Sigmoid colon (tissue), 7 donors: Measurements from ENCODE around the gene IGF2BP2. TPM values are rescaled to one million over a fixed set of nuclear protein-coding genes. Genes with fewer than 3 reads are reported as not detected.

Experiments used
- DNase-seq: peaks from one replicate; pipeline ENCODE4 v3.0.0-alpha.2; 2019
- H3K27ac ChIP-seq, 4 donors: fragments of 200-600 bp; sonication (generic); one replicate each; pipeline ENCODE4 v1.5.1; 2016 to 2019; ENCODE audit warnings: mild to moderate bottlenecking in 1 of 4
- H3K27me3 ChIP-seq, 3 donors: fragments of 200-600 bp; sonication (generic); one replicate each; pipeline ENCODE4 v1.5.1; 2019; ENCODE audit warnings: mild to moderate bottlenecking in 1 of 3
- H3K36me3 ChIP-seq, 4 donors: fragments of 200-600 bp; sonication (generic); one replicate each; pipeline ENCODE4 v1.5.1; 2016 to 2019
- H3K4me1 ChIP-seq, 4 donors: fragments of 200-600 bp; sonication (generic); one replicate each; pipeline ENCODE4 v1.5.1; 2017 to 2019
- H3K4me3 ChIP-seq, 4 donors: fragments of 200-600 bp; sonication (generic); one replicate each; pipeline ENCODE4 v1.5.1; 2017 to 2019; ENCODE audit warnings: mild to moderate bottlenecking in 2 of 4, moderate library complexity in 1 of 4
- H3K9me3 ChIP-seq, 4 donors: fragments of 200-600 bp in 3 of 4; sonication (generic) in 3 of 4; one replicate each; pipeline versions ENCODE4 v1.5.1 to v1.6.1; 2013 to 2019
- EP300 ChIP-seq, 4 donors: sonication (generic); formaldehyde crosslinking; IDR thresholded peaks; one replicate each; pipeline ENCODE4 v1.6.1; 2017; ENCODE audit warnings: antibody characterized with exemption in 4 of 4
- POLR2A ChIP-seq, 2 donors: fragments of 450-650 bp; IDR thresholded peaks; one replicate each; pipeline ENCODE4 v1.6.1; 2016; ENCODE audit warnings: antibody characterized with exemption in 2 of 2, mild to moderate bottlenecking in 2 of 2, moderate library complexity in 2 of 2
- POLR2AphosphoS5 ChIP-seq, 4 donors: sonication (generic); formaldehyde crosslinking; IDR thresholded peaks; one replicate each; pipeline ENCODE4 v1.6.1; 2017; ENCODE audit warnings: antibody characterized with exemption in 4 of 4
- WGBS, 2 donors: extraction: QIAGEN DNeasy Blood & Tissue Kit; methylation state at CpG; one replicate each; pipeline ENCODE4 v1.1.7; 2013; 5-methylcytosine and 5-hydroxymethylcytosine counted together
- intact Hi-C: fragments of 100-400 bp; cut with DNase I; formaldehyde crosslinking; loops from one replicate; pipeline ENCODE4 v1.15.1; 2023
- polyA plus RNA-seq, 3 donors: library from polyadenylated mRNA; stranded (reverse); fragments of 200-250 nt; gene quantifications; one replicate each; pipeline ENCODE4 v1.2.3, GENCODE V29; 2013
- total RNA-seq, 4 donors: library from RNA; depleted of rRNA; stranded (reverse); fragments of >200 nt; gene quantifications; one replicate each; pipeline ENCODE4 v1.1.0, GENCODE V29; 2016
- TF ChIP-seq, protein P1 (sequence below), 4 experiments: fragments of 450-650 bp in 3 of 4; fragments of 200-600 bp in 1 of 4; IDR thresholded peaks; one replicate each; pipeline ENCODE4 v1.5.1; 2016 to 2019; ENCODE audit warnings: antibody characterized with exemption in 4 of 4, mild to moderate bottlenecking in 3 of 4, moderate library complexity in 2 of 4
- donor health status: healthy with polysubstance abuse.
- donor health status: Bipolar disorder and iron deficiency.
- donor health status: healthy.

IGF2BP2 gene
- total and polyA plus RNA-seq, 7 donors, result 6.3 to 20.7 (median 14.7) TPM

DNA sequence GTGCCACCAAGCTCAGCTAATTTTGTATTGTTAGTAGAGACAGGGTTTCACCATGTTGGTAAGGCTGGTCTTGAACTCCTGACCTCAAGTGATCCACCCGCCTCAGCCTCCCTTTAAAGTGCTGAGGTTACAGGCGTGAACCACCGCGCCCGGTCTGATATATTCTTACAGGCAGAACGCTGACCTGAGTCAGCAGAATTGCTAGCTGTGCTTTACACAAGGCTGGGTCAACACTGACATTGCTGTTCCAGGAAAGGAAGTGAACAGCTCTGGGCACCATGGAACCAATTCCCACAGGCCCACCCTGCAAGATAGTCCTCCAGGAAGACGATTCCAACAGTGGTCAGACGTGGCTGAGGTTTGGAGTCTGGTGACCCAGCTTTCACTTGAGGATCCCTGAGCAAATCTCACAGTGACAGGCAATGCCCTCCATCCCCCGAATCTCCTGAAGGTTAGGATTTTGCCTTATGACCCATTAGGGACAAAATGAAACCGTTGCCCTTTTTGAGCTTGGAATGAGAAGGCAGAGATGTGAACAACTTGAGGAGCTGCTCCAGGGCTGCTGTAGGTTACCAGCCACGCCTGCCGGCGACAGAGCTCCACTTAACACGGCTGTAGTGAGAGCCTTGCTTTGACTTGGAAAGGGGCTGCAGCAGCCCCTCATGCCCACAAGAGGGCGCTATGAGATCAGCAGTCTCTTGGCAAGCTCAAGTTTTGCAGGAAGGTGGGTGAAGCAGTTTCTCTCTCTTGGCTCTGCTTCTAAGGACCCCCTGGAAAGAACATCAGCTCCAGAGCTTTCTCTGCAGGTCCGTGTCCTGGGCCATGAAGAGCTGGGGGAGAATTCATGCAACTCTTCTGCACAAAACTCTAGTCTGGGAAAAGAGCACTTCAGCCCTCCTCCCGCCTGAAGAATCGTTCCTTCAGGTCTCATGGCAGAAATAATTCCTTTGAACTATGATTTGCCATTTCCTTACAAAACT lies 164.6 kb downstream of the IGF2BP2 start:
- Histone ChIP-seq H3K27me3 (no peaks in the 10 kb centered on the region), H3K4me1 (peaks cover 0 to 56% (median 44%) of the 10 kb centered on the region in 4 donors), H3K9me3 (no peaks in the 10 kb centered on the region), H3K4me3 (no peak overlapping the region), H3K36me3 (no peaks in the 10 kb centered on the region), H3K27ac (peak overlapping the region; percentile 29 to 86 (median 52))
- WGBS, 2 donors, result 25 to 48% methylated on average over 18 of the region's 18 CpGs
- DNase-seq, result peak; percentile 82
- no peak for TF ChIP-seq POLR2AphosphoS5 (IDR thresholded peaks at IDR 0.05)
- no peak for TF ChIP-seq EP300 (IDR thresholded peaks at IDR 0.05)
- no peak for TF ChIP-seq POLR2A (IDR thresholded peaks at IDR 0.05)
- TF ChIP-seq, protein P1, sequence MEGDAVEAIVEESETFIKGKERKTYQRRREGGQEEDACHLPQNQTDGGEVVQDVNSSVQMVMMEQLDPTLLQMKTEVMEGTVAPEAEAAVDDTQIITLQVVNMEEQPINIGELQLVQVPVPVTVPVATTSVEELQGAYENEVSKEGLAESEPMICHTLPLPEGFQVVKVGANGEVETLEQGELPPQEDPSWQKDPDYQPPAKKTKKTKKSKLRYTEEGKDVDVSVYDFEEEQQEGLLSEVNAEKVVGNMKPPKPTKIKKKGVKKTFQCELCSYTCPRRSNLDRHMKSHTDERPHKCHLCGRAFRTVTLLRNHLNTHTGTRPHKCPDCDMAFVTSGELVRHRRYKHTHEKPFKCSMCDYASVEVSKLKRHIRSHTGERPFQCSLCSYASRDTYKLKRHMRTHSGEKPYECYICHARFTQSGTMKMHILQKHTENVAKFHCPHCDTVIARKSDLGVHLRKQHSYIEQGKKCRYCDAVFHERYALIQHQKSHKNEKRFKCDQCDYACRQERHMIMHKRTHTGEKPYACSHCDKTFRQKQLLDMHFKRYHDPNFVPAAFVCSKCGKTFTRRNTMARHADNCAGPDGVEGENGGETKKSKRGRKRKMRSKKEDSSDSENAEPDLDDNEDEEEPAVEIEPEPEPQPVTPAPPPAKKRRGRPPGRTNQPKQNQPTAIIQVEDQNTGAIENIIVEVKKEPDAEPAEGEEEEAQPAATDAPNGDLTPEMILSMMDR (IDR thresholded peaks at IDR 0.05), result peak; percentile 43 to 97 (median 86)
- intact Hi-C loops, result loop anchor here (5.0 kb wide), 1 partner anchor 107 kb away; no protein-coding TSS in a partner anchor

DNA sequence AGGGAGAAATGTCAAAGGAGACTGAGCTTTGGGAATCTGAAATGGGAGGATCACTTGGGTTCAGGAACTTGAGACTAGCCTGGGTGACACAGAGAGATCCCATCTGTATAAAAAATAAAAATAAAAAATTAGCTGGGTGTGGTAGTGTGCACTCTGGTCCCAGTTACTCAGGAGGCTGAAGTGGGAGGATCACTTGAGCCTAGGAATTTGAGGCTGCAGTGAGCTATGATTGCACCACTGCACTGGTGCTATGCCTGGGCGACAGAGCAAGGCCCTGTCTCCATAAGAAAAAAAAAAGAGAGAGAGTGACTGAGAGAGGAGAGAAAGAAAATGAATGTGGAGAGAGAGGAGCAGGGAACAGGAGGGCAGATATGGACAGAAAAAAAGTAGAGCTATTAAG lies 165.9 kb downstream of the IGF2BP2 start:
- Histone ChIP-seq H3K27me3 (no peaks in the 10 kb centered on the region), H3K36me3 (no peaks in the 10 kb centered on the region), H3K4me1 (peaks cover 0 to 56% (median 44%) of the 10 kb centered on the region in 4 donors), H3K4me3 (no peak overlapping the region), H3K27ac (peak overlapping the region; percentile 29 to 86 (median 52)), H3K9me3 (no peaks in the 10 kb centered on the region)
- peak; percentile 52 for DNase-seq
- intact Hi-C loops, result no loop called here
- no peak for TF ChIP-seq POLR2A (IDR thresholded peaks at IDR 0.05)
- TF ChIP-seq, protein P1 (IDR thresholded peaks at IDR 0.05), result no peak
- no peak for TF ChIP-seq EP300 (IDR thresholded peaks at IDR 0.05)
- no peak for TF ChIP-seq POLR2AphosphoS5 (IDR thresholded peaks at IDR 0.05)
- WGBS, 2 donors, result 83 to 93% methylated on average over 1 of the region's 1 CpG

- peaks cover 0 to 56% (median 44%) of the 10 kb centered on the region in 4 donors for H3K4me1 ChIP-seq
- H3K27me3 ChIP-seq, result no peaks in the 10 kb centered on the region
- DNase-seq, result peak; percentile 91
- intact Hi-C loops, result no loop called here
- 58 to 70% methylated on average over 8 of the region's 8 CpGs for WGBS, 2 donors
- no peaks in the 10 kb centered on the region for H3K9me3 ChIP-seq
- H3K27ac ChIP-seq, result peak overlapping the region; percentile 65 to 86 (median 72)
- TF ChIP-seq POLR2A (IDR thresholded peaks at IDR 0.05) (no peak), POLR2AphosphoS5 (IDR thresholded peaks at IDR 0.05) (peak in 2 of 4 donors; percentile 57 to 69), EP300 (IDR thresholded peaks at IDR 0.05) (peak in 2 of 4 donors; percentile 36 to 43)
- TF ChIP-seq, protein P1 (IDR thresholded peaks at IDR 0.05), result no peak
- H3K4me3 ChIP-seq, result no peak overlapping the region
- no peaks in the 10 kb centered on the region for H3K36me3 ChIP-seq
Measured at GRCh38 chr3:185658504-185658912, 166.3 kb downstream of the IGF2BP2 start.

- intact Hi-C loops, result no loop called here
- TF ChIP-seq POLR2AphosphoS5 (IDR thresholded peaks at IDR 0.05) (no peak), POLR2A (IDR thresholded peaks at IDR 0.05) (no peak), EP300 (IDR thresholded peaks at IDR 0.05) (no peak)
- TF ChIP-seq, protein P1 (IDR thresholded peaks at IDR 0.05), result no peak
- peaks cover 0 to 56% (median 44%) of the 10 kb centered on the region in 4 donors for H3K4me1 ChIP-seq
- H3K4me3 ChIP-seq, result no peak overlapping the region
- H3K9me3 ChIP-seq, result no peaks in the 10 kb centered on the region
- H3K27me3 ChIP-seq, result no peaks in the 10 kb centered on the region
- 93 to 95% methylated on average over 15 of the region's 15 CpGs for whole genome bisulfite sequencing, 2 donors
- H3K27ac ChIP-seq, result peak overlapping the region; percentile 65 to 86 (median 72)
- DNase-seq, result peak; percentile 60
- H3K36me3 ChIP-seq, result no peaks in the 10 kb centered on the region
Measured at GRCh38 chr3:185657691-185658503, 166.9 kb downstream of the IGF2BP2 start.
